ENCODE data around the gene FOXR1. TPM values are rescaled to one million over a fixed set of nuclear protein-coding genes. Genes with fewer than 3 reads are reported as not detected.

The FOXR1 gene
- total RNA-seq, 1 donor from 2014 or later: not detected

GRCh38 chr11:118956094-118956846, 15.3 kb upstream of the FOXR1 start, which contains the start of gene UPK2:
TSS of gene UPK2 (plus strand) at chr11:118956298. CDS start at chr11:118956351, 53 bp downstream.
- no peaks in the 10 kb centered on the region for H3K79me2 ChIP-seq (ENCODE audit: insufficient read depth, low read length)
- H4K20me1 ChIP-seq (ENCODE audit: insufficient read depth, low read length): no peaks in the 10 kb centered on the region
- Mint-ChIP-seq H3K9me3 (ENCODE audit: unreplicated experiment) (no peaks in the 10 kb centered on the region), H3K4me3 (ENCODE audit: unreplicated experiment) (peak within 1 kb of the TSS; percentile 35), H3K27ac (ENCODE audit: unreplicated experiment) (peak within 1 kb of the TSS; percentile 47), H3K36me3 (ENCODE audit: low read depth, unreplicated experiment) (no peaks in the 10 kb centered on the region), H3K27me3 (ENCODE audit: low read depth, unreplicated experiment) (peaks cover 77% of the 10 kb centered on the region), H3K4me1 (ENCODE audit: low read depth, unreplicated experiment) (no peaks in the 10 kb centered on the region)
- H3K4me3 ChIP-seq (ENCODE audit: insufficient read depth, low read depth, low read length): no peak within 1 kb of the TSS
- H3K4me2 ChIP-seq (ENCODE audit: low read length): no peak within 1 kb of the TSS
- H3K4me1 ChIP-seq (ENCODE audit: insufficient read depth, low read length): no peaks in the 10 kb centered on the region
- peak; percentile 35 for DNase-seq (ENCODE audit: low read depth)
- H3K27ac ChIP-seq (ENCODE audit: low read depth, low read length): no peak within 1 kb of the TSS
- FAIRE-seq: peak; percentile 62
- peaks cover 24% of the 10 kb centered on the region for H3K27me3 ChIP-seq (ENCODE audit: insufficient read depth, low read length)
- H2AFZ ChIP-seq (ENCODE audit: low read depth, low read length): no peak within 1 kb of the TSS
- no peaks in the 10 kb centered on the region for H3K9me3 ChIP-seq (ENCODE audit: insufficient read depth, low read depth, low read length)
- H3K36me3 ChIP-seq (ENCODE audit: insufficient read depth, low read length): no peaks in the 10 kb centered on the region
- no peak within 1 kb of the TSS for H3K9ac ChIP-seq (ENCODE audit: low read length)
- TF ChIP-seq EZH2 (IDR thresholded peaks at IDR 0.05; ENCODE audit: insufficient read depth, low read length): no peak
- peak; percentile 84 for TF ChIP-seq CTCF (IDR thresholded peaks at IDR 0.05; ENCODE audit: insufficient read depth, low read depth, low read length)

- H3K36me3 Mint-ChIP-seq (ENCODE audit: low read depth, unreplicated experiment): no peaks in the 10 kb centered on the region
- no peak overlapping the region for H3K4me2 ChIP-seq (ENCODE audit: low read length)
- no peak for TF ChIP-seq CTCF (IDR thresholded peaks at IDR 0.05; ENCODE audit: insufficient read depth, low read depth, low read length)
- TF ChIP-seq EZH2 (IDR thresholded peaks at IDR 0.05; ENCODE audit: insufficient read depth, low read length): no peak
- H3K4me3 ChIP-seq (ENCODE audit: insufficient read depth, low read depth, low read length): no peak overlapping the region
- H3K9me3 ChIP-seq (ENCODE audit: insufficient read depth, low read depth, low read length): no peaks in the 10 kb centered on the region
- no peak overlapping the region for H3K27ac ChIP-seq (ENCODE audit: low read depth, low read length)
- H2AFZ ChIP-seq (ENCODE audit: low read depth, low read length): no peak overlapping the region
- no peaks in the 10 kb centered on the region for H4K20me1 ChIP-seq (ENCODE audit: insufficient read depth, low read length)
- DNase-seq (ENCODE audit: low read depth) (no peak), FAIRE-seq (no peak)
- H3K27me3 Mint-ChIP-seq (ENCODE audit: low read depth, unreplicated experiment): peaks cover 73% of the 10 kb centered on the region
- H3K27ac Mint-ChIP-seq (ENCODE audit: unreplicated experiment): peak overlapping the region; percentile 47
- no peaks in the 10 kb centered on the region for H3K79me2 ChIP-seq (ENCODE audit: insufficient read depth, low read length)
- no peaks in the 10 kb centered on the region for H3K36me3 ChIP-seq (ENCODE audit: insufficient read depth, low read length)
- no peak overlapping the region for H3K9ac ChIP-seq (ENCODE audit: low read length)
- peaks cover 24% of the 10 kb centered on the region for H3K27me3 ChIP-seq (ENCODE audit: insufficient read depth, low read length)
- no peaks in the 10 kb centered on the region for H3K4me1 ChIP-seq (ENCODE audit: insufficient read depth, low read length)
- H3K4me3 Mint-ChIP-seq (ENCODE audit: unreplicated experiment): no peak overlapping the region
- no peaks in the 10 kb centered on the region for H3K4me1 Mint-ChIP-seq (ENCODE audit: low read depth, unreplicated experiment)
- H3K9me3 Mint-ChIP-seq (ENCODE audit: unreplicated experiment): no peaks in the 10 kb centered on the region
Measured at GRCh38 chr11:118956847-118957469, 14.6 kb upstream of the FOXR1 start.
